Stimulated activated CD4-positive, alpha-beta T cell treated with anti-CD3 and anti-CD28 coated beads, Interleukin-1b, Interleukin-23, amount 100 ng/mL, for 1 hour (primary cell): Measurements from ENCODE around the gene MCF2L.

Experiments
- DNase-seq, 2 donors: peaks; one replicate each; pipeline ENCODE4 v3.0.0-alpha.2; 2020; ENCODE audit warnings: low read depth in 2 of 2

Gene MCF2L

GRCh38 chr13:112979406-112979902 lies 10.4 kb downstream of the MCF2L start:
- no peak for DNase-seq

DNA sequence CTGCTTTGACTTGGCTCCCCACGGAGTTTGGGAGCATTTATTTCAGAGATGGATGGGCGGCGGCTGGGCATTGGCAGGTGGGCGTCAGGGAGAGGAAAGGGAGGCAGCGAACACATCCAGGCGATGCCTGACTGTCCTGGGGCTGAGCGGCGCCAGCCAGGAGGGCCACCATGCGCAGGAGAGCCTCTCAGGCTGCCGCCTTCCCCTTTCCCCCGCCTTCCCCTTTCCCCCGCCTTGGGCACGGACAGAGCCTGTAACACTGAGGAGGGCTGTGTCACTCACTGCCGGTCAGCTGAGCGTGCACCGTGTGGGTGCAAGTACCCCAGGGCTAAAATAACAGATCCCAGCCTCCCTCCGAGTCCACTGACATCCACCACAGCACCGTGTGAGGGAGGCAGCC lies 11.4 kb downstream of the MCF2L start:
- DNase-seq = no peak

DNA sequence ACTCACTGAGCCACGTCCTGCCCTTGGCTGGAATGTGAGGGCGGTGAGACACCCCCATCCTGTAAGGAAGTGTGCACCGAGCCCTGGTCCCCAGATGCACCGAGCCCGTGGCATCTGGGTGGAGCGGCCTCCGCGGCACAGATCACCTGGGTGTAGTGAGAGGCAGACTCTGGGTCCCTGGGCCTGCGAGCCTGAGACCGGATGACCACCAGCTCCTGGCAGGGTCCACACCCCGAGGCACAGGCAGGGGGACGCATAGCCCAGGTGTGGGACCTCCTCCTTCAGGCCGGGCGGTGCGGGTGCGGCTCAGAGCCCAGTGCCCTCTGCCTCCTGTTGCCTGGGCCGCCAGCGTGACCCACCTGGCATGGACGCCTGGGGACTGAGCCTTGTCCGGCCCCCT lies 12.4 kb downstream of the MCF2L start:
- no peak for DNase-seq

- no peak for DNase-seq
Measured at GRCh38 chr13:112982281-112983041, 13.4 kb downstream of the MCF2L start.

GRCh38 chr13:112983042-112983305 lies 14.0 kb downstream of the MCF2L start:
- DNase-seq = no peak

- DNase-seq = no peak
Measured at GRCh38 chr13:112983428-112984196, 14.6 kb downstream of the MCF2L start.

DNA sequence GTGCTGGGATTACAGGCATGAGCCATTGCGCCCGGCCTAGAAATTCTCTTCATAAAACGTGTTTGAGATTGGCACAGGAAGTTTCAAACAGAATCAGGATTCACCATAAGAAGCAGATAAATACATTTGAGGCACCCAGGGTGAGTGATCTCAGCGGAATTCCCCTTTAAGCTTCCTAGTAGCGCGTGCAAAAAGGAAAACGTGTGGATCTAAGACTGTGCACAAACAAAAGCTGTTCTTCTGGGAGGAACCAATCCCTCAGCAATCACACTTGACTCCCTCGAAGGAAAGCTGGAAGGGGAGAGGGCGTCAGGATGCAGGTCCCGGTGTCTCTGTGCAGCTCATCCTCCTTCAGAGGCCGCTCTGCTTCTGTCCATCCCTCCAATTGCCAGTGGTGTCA lies 15.5 kb downstream of the MCF2L start:
- no peak for DNase-seq

DNA sequence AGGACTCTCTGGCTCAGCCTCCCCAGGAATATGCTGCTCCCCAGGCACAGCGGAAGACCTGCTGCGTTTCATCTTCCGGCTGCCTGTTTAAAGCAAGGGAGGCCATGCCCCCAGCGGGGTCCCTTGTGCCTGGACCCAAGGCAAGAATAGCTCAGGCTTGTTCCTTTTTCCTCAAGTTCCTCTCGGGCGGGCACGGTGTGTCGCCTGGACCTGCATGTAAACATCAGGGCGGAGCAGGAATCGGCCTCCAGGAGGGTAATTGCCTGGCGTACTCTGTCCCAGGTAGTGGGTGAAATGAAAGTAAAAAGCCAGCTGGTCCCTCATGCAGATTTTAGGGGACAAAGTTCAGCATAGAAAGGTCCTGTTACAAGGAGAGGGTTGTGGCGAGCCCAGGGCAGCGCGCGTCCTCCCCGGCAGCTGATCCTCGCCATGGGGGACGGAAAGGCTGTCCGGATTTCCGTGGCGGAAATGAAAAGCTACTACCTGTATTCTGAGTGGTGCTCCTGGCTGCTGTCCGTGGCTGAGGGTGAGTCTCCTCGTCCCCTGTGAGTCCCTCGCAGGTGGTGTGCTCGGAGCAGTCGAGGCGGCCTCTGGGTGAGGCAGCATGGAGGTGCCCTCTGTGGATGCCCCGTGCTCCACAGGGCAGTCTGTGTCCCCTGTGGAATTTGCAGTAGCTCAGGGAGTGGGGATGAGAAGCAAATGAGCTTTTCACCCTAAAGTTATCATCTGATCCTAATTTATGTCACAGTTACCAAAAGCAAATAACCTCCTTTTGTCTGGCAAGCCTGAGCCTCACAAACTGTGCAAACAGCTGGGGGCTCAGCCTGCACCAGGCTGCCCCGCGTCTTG lies 16.2 kb downstream of the MCF2L start:
- no peak for DNase-seq

DNA sequence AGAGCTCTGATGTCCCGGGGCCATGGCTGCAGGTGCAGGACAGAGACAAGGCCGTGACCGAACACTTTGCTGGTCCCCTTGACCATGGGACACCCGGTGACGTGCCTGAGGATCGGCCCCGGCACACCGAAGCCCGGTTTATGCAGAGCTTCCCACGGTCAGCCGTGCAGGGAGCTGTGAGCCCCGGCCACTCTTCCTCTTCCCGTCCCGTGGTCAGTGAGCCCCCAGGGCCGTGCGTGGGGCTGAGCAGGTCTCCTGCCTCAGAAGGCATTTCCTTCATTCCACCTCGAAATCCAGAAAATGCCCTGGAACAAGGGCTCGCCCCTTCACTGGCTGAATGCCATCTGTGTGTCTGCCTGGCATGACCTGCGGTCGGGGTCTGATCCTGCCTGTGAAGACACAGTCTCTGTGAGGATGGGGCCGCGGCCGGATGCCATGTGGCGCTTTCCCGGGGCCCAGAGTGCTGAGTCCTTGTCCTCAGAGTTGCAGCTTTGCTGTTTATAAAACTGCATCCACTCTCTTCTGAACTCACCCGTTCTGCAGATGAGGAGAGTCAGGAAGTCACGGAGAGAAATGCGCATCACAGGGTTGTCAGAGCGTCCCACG lies 16.9 kb downstream of the MCF2L start:
- DNase-seq = no peak

DNA sequence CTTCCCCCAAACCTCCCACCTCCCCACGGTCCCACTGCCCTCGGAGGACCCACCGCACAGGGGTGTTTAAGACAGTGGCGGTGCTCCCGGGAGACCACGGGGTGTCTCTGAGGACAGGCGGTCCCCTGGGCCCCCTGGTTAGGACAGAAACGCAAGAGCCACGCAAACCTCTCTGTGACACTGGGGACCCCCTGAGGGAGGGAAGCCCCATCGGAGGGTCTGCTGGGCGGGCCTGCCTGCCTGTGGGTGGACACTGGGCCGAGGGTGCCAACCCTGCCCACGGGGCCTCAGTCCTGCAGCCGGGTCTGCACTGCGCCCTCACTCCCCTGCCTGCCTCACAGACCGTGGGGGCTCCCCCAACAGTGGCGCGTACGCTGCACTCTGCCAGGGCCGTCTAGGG lies 17.5 kb downstream of the MCF2L start:
- no peak for DNase-seq

GRCh38 chr13:112986946-112987681 lies 18.1 kb downstream of the MCF2L start:
- DNase-seq = no peak

DNA sequence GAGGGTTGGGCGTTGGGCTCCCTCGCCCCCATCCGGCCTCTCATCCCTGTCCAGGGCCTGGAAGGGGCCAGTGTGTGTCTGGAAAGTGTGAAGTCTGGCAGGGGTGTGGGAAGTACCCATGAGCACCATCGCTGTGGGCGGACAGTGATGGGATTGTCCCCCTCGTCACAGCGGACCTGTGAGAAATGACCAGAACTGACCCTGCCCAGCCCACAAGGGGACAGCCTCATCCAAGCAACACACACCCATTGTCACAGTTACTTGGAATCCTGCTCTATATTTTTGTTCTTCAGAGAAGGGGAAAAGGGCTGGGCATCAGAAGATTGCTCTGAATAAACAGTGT lies 18.6 kb downstream of the MCF2L start:
- no peak for DNase-seq

DNA sequence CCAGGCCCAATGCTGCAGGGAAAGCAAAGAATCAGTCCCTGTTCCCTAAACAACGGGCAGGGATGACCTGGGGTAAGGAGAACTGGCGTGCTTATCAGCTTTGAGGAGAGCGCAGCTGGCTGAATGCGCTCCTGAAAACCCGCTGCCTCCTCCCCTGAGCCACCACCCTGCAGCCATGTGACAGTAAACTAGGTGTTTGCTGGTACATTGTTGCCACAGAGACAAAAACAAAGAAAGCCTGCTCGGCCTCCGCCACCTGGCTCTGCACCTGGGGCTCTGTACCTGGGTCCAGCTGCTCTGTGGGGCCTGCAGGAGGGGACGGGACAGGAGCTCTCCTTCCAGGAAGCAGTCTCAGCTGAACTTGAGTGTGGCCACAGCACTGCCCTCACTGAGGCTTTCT lies 21.8 kb downstream of the MCF2L start:
- DNase-seq = no peak

DNA sequence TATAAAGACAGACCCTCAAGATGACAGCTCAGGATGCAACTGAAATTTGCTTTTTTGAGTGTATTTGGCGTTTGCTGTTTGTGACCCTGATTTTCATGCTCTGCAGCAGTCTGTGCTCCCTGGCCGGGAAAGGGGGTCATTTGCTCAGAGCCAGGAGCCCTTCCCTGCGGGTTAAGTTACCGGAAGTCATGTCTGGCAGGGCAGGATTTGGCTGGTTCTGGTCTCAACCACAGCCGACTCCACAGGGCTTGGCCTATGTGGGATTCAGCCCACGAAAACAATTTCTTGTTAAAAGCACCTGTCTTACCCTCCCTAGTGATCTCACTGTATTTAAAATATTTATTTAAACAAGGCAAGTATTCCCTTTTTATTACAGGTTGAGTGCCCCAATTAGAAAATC lies 22.6 kb downstream of the MCF2L start:
- DNase-seq = no peak

DNA sequence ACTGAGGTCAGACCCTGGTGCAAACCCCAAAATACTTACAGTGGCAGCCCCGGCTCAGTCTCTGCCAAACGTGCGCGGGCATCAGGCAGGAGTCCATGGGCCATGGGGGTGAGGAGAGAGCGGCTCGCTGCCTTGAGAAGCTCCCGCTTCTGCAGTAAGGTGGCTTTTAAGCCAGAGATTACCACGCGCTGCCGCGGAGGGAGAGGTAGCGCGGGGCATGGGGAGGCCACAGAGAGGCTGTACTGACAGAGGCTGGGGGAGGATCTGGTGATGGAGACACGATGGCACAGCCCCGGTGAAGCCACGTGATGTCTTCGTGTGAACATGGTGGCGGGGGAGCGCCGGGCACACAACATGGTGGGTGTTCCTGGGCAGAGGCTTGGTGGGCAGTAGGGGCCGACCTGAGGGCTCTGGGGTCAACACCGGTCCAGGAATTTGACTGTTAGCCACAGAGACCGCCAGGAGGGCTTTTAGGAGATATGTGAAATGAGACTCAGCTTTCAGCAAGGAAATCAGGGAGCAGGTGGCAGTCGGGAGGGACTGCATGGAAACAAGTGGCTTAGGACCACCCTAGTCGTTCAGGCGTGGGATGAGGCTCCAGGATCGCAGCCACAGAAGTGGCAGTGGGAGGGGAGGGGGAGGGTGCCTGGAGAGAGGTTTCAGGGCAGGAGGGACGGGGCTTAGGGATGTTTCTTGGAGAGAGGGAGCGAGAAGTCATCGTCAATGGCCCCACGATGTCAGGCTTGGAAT lies 24.1 kb downstream of the MCF2L start:
- DNase-seq = no peak

DNA sequence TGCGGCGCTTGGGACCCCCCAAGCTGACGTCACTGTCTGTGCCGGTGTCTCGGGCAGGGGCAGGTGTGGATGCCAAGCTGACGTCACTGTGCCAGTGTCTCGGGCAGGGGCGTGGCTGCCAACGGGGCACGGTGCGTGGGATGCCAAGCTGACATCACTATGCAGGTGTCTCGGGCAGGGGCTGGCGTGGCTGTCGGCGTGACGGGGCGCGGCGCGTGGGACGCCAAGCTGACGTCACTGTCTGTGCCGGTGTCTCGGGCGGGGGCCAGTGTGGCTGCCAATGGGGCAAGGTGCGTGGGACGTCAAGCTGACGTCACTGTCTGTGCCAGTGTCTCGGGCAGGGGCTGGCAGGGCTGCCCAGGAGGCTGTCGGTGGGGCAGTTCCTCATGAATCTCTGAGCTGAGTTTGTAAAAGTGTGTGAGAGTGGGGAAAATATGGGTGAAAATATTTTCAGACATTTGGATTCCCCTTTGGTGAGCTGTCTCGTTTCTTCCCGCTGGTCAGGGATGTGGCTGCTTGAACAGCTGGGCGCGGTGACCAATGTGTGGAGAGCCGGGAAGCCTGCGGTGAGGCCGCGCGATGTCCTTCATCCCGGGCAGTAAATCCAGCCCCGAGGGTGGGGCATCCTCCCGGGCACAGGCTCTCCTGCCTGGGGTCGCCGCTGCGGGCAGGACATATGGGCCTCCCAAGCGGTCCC lies 25.2 kb downstream of the MCF2L start:
- no peak for DNase-seq

- no peak for DNase-seq
Measured at GRCh38 chr13:112994781-112995355, 25.9 kb downstream of the MCF2L start.

DNA sequence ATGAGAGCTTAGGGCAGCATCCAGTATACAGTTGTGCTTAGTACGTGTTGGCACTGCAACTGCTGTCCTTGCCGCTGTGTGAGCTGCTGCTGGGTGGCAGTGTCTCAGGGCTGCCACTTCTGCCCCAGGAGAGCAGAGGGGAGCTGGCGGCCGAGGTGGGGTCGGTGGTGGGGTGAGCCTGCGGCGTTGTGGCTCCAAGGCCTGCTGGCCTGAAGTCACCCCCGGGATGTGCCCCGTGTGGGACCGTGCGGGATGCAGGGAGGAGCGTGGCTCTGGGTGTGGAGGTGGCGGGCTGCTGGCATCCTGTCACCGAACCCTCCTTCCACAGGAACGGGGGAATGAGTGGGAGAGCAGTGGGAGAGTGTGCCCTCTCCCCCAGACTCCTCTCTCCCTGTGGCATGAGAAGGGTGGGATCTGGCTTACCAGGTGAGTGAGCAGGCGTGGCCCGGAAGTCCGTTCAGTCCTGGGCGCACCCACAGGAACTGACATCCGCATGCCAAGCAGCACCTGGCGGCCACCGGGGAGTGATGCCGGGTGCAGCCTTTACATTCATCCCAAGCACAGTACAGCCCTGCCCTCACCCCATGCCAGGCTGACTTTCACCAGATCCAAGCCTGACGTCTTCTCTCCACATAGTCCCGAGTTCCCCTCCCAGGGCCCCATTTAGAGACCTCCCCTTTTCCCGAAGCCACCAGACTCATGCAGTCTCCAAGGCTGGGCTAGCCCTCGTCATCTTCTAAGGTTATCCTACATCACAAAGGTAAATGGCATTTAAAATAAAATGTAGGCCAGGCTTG lies 26.6 kb downstream of the MCF2L start:
- no peak for DNase-seq

GRCh38 chr13:112996671-112997091 lies 27.7 kb downstream of the MCF2L start:
- DNase-seq = no peak
